MM.1S (cell line): Measurements from ENCODE around the gene NNAT.

ENCODE experiments used
- EZH2 ChIP-seq: fragments of 300-600 bp; sonication (generic); optimal IDR thresholded peaks from 2 replicates; pipeline ENCODE3; 2017; ENCODE audit warnings: low read depth, mild to moderate bottlenecking, antibody characterized with exemption, low read length, mixed read lengths
- EZH2phosphoT487 ChIP-seq: fragments of 300-600 bp; sonication (generic); IDR thresholded peaks from 2 replicates; pipeline ENCODE4 v1.6.1; 2018; ENCODE audit warnings: antibody characterized with exemption, low read length
- TF ChIP-seq, protein P1 (sequence below): fragments of 300-600 bp; sonication (generic); IDR thresholded peaks from 2 replicates; pipeline ENCODE4 v1.5.1; 2016; ENCODE audit warnings: antibody characterized with exemption, low read length, mixed read lengths

DNA sequence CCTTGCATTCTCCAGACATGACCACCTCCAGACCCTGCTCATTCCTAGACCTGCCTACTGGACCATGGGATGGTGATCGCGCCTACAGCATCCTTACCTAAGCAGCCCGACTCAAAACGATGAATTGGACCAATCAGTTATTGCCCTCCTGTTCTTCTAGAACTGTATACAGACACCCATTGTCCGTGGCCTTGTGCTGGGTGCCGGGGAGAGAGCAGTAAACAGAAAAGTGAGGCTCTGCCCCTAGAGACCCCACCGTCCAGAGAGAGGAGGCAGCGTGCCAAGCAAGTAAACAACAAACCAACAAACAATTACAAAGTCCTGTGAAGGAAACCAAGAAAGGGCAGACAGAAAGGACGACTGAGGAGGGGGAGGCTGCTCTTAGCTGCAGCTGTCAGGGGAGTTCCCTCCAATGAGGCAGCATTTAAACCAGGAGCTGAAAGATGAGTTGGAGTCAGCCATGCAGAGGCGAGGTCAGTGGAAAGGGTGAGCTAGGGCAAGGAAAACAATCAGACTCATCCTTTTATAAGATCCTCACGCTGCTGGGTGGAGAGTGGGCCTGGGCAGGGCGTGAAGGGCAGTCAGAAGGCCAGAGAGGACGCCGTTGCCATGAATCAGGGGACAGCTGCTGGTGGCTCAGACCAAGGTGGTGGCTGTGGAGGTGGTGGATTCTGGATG, 44.2 kb downstream of the NNAT start:
- TF ChIP-seq, protein P1, sequence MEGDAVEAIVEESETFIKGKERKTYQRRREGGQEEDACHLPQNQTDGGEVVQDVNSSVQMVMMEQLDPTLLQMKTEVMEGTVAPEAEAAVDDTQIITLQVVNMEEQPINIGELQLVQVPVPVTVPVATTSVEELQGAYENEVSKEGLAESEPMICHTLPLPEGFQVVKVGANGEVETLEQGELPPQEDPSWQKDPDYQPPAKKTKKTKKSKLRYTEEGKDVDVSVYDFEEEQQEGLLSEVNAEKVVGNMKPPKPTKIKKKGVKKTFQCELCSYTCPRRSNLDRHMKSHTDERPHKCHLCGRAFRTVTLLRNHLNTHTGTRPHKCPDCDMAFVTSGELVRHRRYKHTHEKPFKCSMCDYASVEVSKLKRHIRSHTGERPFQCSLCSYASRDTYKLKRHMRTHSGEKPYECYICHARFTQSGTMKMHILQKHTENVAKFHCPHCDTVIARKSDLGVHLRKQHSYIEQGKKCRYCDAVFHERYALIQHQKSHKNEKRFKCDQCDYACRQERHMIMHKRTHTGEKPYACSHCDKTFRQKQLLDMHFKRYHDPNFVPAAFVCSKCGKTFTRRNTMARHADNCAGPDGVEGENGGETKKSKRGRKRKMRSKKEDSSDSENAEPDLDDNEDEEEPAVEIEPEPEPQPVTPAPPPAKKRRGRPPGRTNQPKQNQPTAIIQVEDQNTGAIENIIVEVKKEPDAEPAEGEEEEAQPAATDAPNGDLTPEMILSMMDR: no peak
- TF ChIP-seq EZH2phosphoT487 (no peak), EZH2 (no peak)
